MCF 10A (cell line): ENCODE results near the gene MYRF. TPM values are rescaled to one million over a fixed set of nuclear protein-coding genes. Genes with fewer than 3 reads are reported as not detected.

Experiments
- BruUV-seq: library from RNA; stranded (reverse); fragments of 400-500 nt; replicated peaks from 2 replicates; lab custom pipeline; 2021; lab: Mats Ljungman, UMichigan
- CTCF ChIA-PET: fragments of 300-600 bp; sonication (Branson Sonifier 250); formaldehyde crosslinking; extraction: SDS; loops from one replicate; lab custom pipeline; 2021; ENCODE audit warnings: antibody characterized with exemption, inconsistent platforms; lab: Yijun Ruan, JAX
- POLR2A ChIA-PET: fragments of 300-600, 350-650 bp; sonication (Branson Sonifier 250); formaldehyde crosslinking; extraction: SDS; loops from one replicate; lab custom pipeline; 2020; ENCODE audit warnings: antibody characterized with exemption, inconsistent platforms; lab: Yijun Ruan, JAX
- DNase-seq: peaks from one replicate; pipeline ENCODE4 v3.0.0-alpha.2; 2018; ENCODE audit not compliant: unreplicated experiment
- H3K27ac Mint-ChIP-seq: one replicate; pipeline ENCODE4 v1.8.0; 2022; ENCODE audit warnings: mild to moderate bottlenecking, low read depth, mixed read lengths; ENCODE audit not compliant: unreplicated experiment
- H3K27me3 Mint-ChIP-seq: one replicate; pipeline ENCODE4 v1.8.0; 2022; ENCODE audit warnings: mixed read lengths; ENCODE audit not compliant: insufficient read depth, unreplicated experiment
- H3K36me3 Mint-ChIP-seq: one replicate; pipeline ENCODE4 v1.8.0; 2022; ENCODE audit warnings: mild to moderate bottlenecking, moderate library complexity, mixed read lengths; ENCODE audit not compliant: insufficient read depth, unreplicated experiment
- H3K4me1 Mint-ChIP-seq: one replicate; pipeline ENCODE4 v1.8.0; 2022; ENCODE audit warnings: mixed read lengths; ENCODE audit not compliant: insufficient read depth, unreplicated experiment
- H3K4me3 Mint-ChIP-seq: one replicate; pipeline ENCODE4 v1.8.0; 2022; ENCODE audit warnings: mild to moderate bottlenecking, moderate library complexity, mixed read lengths; ENCODE audit not compliant: unreplicated experiment
- H3K9me3 Mint-ChIP-seq: one replicate; pipeline ENCODE4 v1.8.0; 2022; ENCODE audit warnings: mixed read lengths; ENCODE audit not compliant: unreplicated experiment
- intact Hi-C: fragments of 100-400 bp; cut with micrococcal nuclease; formaldehyde crosslinking; loops from 2 replicates; pipeline ENCODE4 v1.14.1; 2022
- total RNA-seq: library from RNA; stranded (reverse); gene quantifications from 2 replicates; pipeline ENCODE4 v1.2.3, GENCODE V29; 2022
- TF ChIP-seq, protein P1 (sequence below): fragments of 200-600 bp; IDR thresholded peaks from one replicate; pipeline ENCODE4 v1.8.0; 2022; ENCODE audit warnings: antibody characterized with exemption, mild to moderate bottlenecking; ENCODE audit not compliant: unreplicated experiment

Gene MYRF
- total RNA-seq, 1 experiment from 2014 or later, result 0.16 TPM

DNA sequence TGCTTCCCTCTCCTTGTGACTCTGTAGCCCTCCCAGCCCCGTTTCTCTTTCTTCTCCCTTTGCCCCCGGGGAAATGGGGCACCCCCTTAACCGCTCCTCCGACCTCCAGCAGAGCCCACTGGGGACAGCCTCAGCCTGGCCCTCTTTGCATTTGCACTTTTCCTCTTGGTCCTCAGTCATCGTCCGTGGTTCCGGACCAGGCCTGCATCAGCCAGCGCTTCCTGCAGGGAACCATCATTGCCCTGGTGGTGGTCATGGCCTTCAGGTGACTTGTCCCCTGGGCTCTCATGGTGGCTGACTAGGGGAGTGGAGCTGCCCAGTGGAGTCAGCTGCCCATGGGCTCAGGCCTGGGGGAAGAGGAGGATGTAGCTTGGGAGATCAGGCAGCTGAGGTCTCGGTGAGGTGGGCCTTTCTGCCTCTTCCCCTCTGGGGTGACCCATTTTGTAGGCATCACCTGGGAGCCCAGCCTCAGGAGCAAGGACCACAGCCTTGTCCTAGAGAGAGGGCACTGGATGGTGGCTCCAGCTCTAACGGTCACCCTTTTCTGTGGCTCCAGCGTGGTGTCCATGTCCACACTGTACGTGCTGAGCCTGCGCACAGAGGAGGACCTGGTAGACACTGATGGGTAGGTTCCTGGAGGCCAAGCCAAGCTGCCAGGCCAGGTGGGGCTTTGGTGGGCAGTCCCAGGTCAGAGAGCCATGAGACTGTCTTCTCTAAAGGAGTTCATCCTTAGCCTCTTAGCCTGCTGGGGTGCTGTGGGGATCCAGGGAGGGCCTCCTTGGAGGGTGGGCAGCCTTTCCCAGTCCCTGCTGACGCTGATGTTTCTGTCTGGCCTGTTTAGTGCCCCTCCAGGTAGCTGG lies 27.5 kb downstream of the MYRF start:
- POLR2A ChIA-PET, result interaction anchor here (0.6 to 1.7 kb wide), 3 partner anchors 12 to 169 kb away, joined by 4 to 5 read pairs (median 4); partner anchors contain the start of gene TMEM258
- Mint-ChIP-seq H3K27me3 (no peaks in the 10 kb centered on the region), H3K27ac (no peak overlapping the region), H3K36me3 (peaks cover 5% of the 10 kb centered on the region), H3K4me3 (no peak overlapping the region), H3K4me1 (no peaks in the 10 kb centered on the region), H3K9me3 (no peaks in the 10 kb centered on the region)
- DNase-seq, result no peak
- intact Hi-C loops, result no loop called here
- BruUV-seq, result no TSS peak
- CTCF ChIA-PET, result interaction anchor here (0.6 to 1.3 kb wide), 8 partner anchors 11 to 342 kb away, joined by 3 to 5 read pairs (median 3); no protein-coding TSS in a partner anchor
- TF ChIP-seq, protein P1, sequence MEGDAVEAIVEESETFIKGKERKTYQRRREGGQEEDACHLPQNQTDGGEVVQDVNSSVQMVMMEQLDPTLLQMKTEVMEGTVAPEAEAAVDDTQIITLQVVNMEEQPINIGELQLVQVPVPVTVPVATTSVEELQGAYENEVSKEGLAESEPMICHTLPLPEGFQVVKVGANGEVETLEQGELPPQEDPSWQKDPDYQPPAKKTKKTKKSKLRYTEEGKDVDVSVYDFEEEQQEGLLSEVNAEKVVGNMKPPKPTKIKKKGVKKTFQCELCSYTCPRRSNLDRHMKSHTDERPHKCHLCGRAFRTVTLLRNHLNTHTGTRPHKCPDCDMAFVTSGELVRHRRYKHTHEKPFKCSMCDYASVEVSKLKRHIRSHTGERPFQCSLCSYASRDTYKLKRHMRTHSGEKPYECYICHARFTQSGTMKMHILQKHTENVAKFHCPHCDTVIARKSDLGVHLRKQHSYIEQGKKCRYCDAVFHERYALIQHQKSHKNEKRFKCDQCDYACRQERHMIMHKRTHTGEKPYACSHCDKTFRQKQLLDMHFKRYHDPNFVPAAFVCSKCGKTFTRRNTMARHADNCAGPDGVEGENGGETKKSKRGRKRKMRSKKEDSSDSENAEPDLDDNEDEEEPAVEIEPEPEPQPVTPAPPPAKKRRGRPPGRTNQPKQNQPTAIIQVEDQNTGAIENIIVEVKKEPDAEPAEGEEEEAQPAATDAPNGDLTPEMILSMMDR, result no peak

- BruUV-seq, result no TSS peak
- Mint-ChIP-seq H3K4me3 (no peak overlapping the region), H3K4me1 (no peaks in the 10 kb centered on the region), H3K27ac (peak overlapping the region; percentile 11), H3K27me3 (no peaks in the 10 kb centered on the region), H3K36me3 (peaks cover 4% of the 10 kb centered on the region), H3K9me3 (no peaks in the 10 kb centered on the region)
- ChIA-PET POLR2A (interaction anchor here (0.6 to 1.1 kb wide), 2 partner anchors 11 to 168 kb away, joined by 4 read pairs; no protein-coding TSS in a partner anchor), CTCF (interaction anchor here (0.6 to 1.1 kb wide), 7 partner anchors 10 to 341 kb away, joined by 3 to 5 read pairs (median 3); no protein-coding TSS in a partner anchor)
- DNase-seq, result no peak
- TF ChIP-seq, protein P1, result no peak
- intact Hi-C loops, result no loop called here
Observed at GRCh38 chr11:61780581-61781162, 28.2 kb downstream of the MYRF start.

- Mint-ChIP-seq H3K9me3 (no peaks in the 10 kb centered on the region), H3K27me3 (no peaks in the 10 kb centered on the region), H3K4me3 (no peak overlapping the region), H3K27ac (no peak overlapping the region), H3K36me3 (peaks cover 4% of the 10 kb centered on the region), H3K4me1 (no peaks in the 10 kb centered on the region)
- no peak for DNase-seq
- POLR2A ChIA-PET, result no interaction called here
- TF ChIP-seq, protein P1, result no peak
- no TSS peak for BruUV-seq
- CTCF ChIA-PET, result interaction anchor here (1.0 to 1.5 kb wide), 2 partner anchors 16 to 34 kb away, joined by 3 to 5 read pairs; no protein-coding TSS in a partner anchor
- intact Hi-C loops, result no loop called here
Observed at GRCh38 chr11:61781585-61781984, 29.1 kb downstream of the MYRF start.

DNA sequence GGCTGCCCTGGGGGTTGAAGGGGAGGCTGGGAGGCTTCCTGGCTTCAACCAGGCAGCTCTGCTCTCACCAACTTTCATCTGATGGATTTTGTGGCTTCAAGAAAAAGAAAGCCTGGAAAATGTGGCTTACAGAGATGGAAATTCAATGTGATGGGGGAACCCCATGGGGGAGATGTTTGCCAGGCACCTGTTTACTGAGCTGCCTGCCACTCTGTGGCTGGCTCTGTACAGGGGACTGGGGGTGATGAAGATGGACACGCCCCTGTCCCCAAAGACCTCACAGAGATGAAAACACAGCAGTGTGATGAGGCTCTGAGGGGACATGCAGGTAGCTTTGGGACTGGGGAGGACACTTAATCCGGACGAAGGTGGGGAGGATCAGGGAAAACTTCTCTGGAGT lies 29.9 kb downstream of the MYRF start:
- ChIA-PET POLR2A (interaction anchor here (0.6 to 1.5 kb wide), 3 partner anchors 10 to 178 kb away, joined by 3 to 9 read pairs (median 3); partner anchors contain the start of genes FEN1 and TMEM258), CTCF (interaction anchor here (0.6 to 1.5 kb wide), 5 partner anchors 9 to 325 kb away, joined by 3 to 6 read pairs (median 4); no protein-coding TSS in a partner anchor)
- TF ChIP-seq, protein P1, result no peak
- no peak for DNase-seq
- Mint-ChIP-seq H3K36me3 (peaks cover 4% of the 10 kb centered on the region), H3K27ac (no peak overlapping the region), H3K4me1 (no peaks in the 10 kb centered on the region), H3K27me3 (no peaks in the 10 kb centered on the region), H3K4me3 (no peak overlapping the region), H3K9me3 (no peaks in the 10 kb centered on the region)
- intact Hi-C loops, result no loop called here
- no TSS peak for BruUV-seq
